ENCODE data around the gene BCL6. TPM values are rescaled to one million over a fixed set of nuclear protein-coding genes. Genes with fewer than 3 reads are reported as not detected.

The BCL6 gene
- total and polyA plus RNA-seq, 9 donors, result 46.3 to 91.1 (median 54.7) TPM

GRCh38 chr3:187781001-187781400, 35.7 kb upstream of the BCL6 start:
- no peak for DNase-seq
- Histone ChIP-seq H3K4me3 (no peak overlapping the region), H3K36me3 (no peaks in the 10 kb centered on the region), H3K9me3 (no peaks in the 10 kb centered on the region), H3K27me3 (no peaks in the 10 kb centered on the region), H3K27ac (no peak overlapping the region), H3K4me1 (ENCODE audit: insufficient read depth) (peaks cover 1% of the 10 kb centered on the region)
- 47 to 60% (median 56%) methylated on average over 2 of the region's 2 CpGs for WGBS, 3 donors
- TF ChIP-seq EP300 (IDR thresholded peaks at IDR 0.05), result no peak
- TF ChIP-seq CTCF (IDR thresholded peaks at IDR 0.05), result no peak
- intact Hi-C loops (cut with DNase I), result no loop called here

GRCh38 chr3:187778726-187779125, 33.5 kb upstream of the BCL6 start:
- WGBS, 3 donors, result 86 to 94% (median 93%) methylated on average over 2 of the region's 2 CpGs
- Histone ChIP-seq H3K36me3 (no peaks in the 10 kb centered on the region), H3K4me3 (no peak overlapping the region), H3K4me1 (ENCODE audit: insufficient read depth) (peaks cover 1% of the 10 kb centered on the region), H3K27ac (no peak overlapping the region), H3K27me3 (no peaks in the 10 kb centered on the region), H3K9me3 (no peaks in the 10 kb centered on the region)
- intact Hi-C loops (cut with DNase I), result no loop called here
- no peak for DNase-seq
- no peak for TF ChIP-seq POLR2A (IDR thresholded peaks at IDR 0.05)
- TF ChIP-seq CTCF (IDR thresholded peaks at IDR 0.05), result no peak
- no peak for TF ChIP-seq EP300 (IDR thresholded peaks at IDR 0.05)

- Histone ChIP-seq H3K27ac (no peak overlapping the region), H3K4me1 (ENCODE audit: insufficient read depth) (peaks cover 1% of the 10 kb centered on the region), H3K9me3 (no peaks in the 10 kb centered on the region)
Observed at GRCh38 chr3:187777331-187777941, 32.2 kb upstream of the BCL6 start.

GRCh38 chr3:187775549-187775948, 30.3 kb upstream of the BCL6 start:
- H3K9me3 ChIP-seq, result no peaks in the 10 kb centered on the region
- no peak overlapping the region for H3K4me3 ChIP-seq
- H3K27ac ChIP-seq, result no peak overlapping the region
- WGBS, 3 donors, result 70 to 79% (median 72%) methylated on average over 1 of the region's 1 CpG
- no peaks in the 10 kb centered on the region for H3K4me1 ChIP-seq (ENCODE audit: insufficient read depth)
- no peaks in the 10 kb centered on the region for H3K27me3 ChIP-seq
- no peak for DNase-seq
- intact Hi-C loops (cut with DNase I), result no loop called here
- no peaks in the 10 kb centered on the region for H3K36me3 ChIP-seq
- TF ChIP-seq CTCF (IDR thresholded peaks at IDR 0.05) (no peak), POLR2A (IDR thresholded peaks at IDR 0.05) (no peak), EP300 (IDR thresholded peaks at IDR 0.05) (no peak)

More at GRCh38 chr3:187777331-187777941, 32.2 kb upstream of the BCL6 start:
- intact Hi-C loops (cut with DNase I), result no loop called here
- TF ChIP-seq POLR2A (IDR thresholded peaks at IDR 0.05) (no peak), EP300 (IDR thresholded peaks at IDR 0.05) (no peak), CTCF (IDR thresholded peaks at IDR 0.05) (no peak)
- Histone ChIP-seq H3K36me3 (no peaks in the 10 kb centered on the region), H3K27me3 (no peaks in the 10 kb centered on the region), H3K4me3 (no peak overlapping the region)
- 71 to 85% (median 79%) methylated on average over 6 of the region's 6 CpGs for WGBS, 3 donors
- no peak for DNase-seq

Measured in ovary (tissue), 9 donors.